Activated effector memory CD4-positive, alpha-beta T cell treated with anti-CD3 and anti-CD28 coated beads, Interleukin-2, amount 50 U/mL, for 16 hours (primary cell): ENCODE measurements around the gene COPZ1.
"Not testable (repeated sequence)": the region's sequence is repeated elsewhere in the genome, so short reads cannot be mapped to it uniquely, and the experiment has no call there.

Experiments
- DNase-seq: peaks from one replicate; pipeline ENCODE4 v3.0.0-alpha.2; 2020

The COPZ1 gene

GRCh38 chr12:54294953-54295566, 29.9 kb upstream of the COPZ1 start:
- DNase-seq, result no peak

DNA sequence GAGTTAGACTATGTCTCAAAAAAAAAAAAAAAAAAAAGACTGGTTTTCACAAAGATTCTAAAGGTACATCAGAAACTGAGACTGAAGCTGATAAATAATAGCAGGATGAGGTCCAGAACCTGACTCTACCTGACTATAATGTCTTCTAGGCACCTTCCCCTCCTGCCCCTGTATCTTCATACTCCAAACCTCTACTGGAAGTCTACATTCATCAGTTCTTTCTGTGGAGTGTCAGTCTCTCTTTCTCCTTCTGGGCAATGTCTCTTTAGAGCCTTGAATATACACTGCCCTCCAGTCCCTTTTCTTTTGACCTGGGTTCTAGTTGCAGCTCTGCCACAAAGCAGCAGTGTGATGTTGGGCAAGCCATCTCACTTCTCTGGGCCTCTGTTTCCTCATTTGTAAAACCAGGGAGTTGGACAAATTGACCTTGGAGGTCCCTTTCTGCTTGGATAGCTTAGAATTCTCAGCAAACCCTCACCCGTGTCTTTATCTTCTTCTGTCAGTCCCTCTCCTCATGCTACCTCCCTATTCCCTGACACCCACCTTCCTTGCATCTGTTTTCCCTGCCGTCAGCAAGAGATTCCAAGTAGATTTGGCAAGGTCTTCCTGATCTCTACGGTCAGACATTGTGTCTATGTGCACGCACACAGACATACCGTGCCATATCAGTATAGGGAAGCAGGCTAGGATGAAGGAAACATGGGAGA, 28.4 kb upstream of the COPZ1 start:
- no peak for DNase-seq

DNA sequence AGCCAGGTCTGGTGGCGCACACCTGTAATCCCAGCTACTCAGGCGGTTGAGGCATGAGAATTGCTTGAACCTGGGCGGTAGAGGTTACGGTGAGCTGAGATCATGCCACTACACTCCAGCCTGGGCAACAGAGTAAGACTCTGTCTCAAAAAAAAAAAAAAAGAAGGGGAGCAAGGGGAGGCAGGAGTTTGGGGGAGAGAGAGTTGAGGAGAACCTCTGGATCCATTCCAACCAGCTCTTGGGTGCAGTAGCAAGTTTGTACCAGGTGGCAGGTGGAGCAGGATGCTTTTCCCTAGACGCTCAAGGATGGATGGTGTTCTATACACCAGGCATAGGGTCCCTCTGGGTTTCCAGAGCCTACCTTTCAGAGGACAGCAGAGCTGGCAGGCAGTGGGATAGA, 26.0 kb upstream of the COPZ1 start:
- no peak for DNase-seq

DNA sequence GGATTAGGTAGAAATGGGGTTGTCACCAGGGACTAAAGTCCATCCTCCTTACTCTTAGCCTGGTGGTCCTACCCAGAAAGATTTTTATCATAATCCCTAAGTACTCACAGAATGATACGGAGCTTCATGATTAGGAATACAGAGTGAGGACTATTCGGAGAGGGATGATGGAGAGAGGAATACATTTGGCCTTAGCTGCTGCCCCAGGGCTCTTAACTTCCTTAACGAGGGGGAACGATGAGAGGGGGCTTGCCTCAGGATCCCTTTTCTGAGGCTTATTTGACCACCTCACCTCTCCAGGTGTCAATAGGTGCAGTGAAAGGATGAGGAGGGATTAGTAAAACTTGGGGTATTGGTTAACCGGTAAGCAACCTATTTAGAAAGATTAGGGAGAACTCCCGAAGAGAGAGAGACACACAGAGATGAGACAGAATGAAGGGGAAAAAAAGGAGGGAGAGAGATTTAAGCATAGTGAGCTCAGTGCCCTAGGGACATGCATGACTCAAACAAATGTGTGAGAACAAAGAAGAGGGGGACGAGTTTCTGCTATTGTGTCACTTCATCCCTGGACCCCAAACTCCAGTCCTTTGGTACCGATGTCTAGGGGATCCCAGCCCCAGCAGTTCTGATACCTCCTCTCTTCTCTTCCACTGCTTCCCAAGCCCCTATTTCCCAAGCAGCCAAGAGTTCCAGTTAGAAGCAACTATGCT, 25.3 kb upstream of the COPZ1 start:
- DNase-seq, result no peak

GRCh38 chr12:54300225-54300731, 24.7 kb upstream of the COPZ1 start:
- no peak for DNase-seq

- peak; percentile 74 for DNase-seq
Observed at GRCh38 chr12:54300732-54301427, 24.1 kb upstream of the COPZ1 start, which contains the start of gene NFE2. NFE2 (minus strand) TSS chr12:54301015; CDS start chr12:54295248, 5,767 bp downstream.

- DNase-seq, result no peak
Observed at GRCh38 chr12:54301428-54302048, 23.4 kb upstream of the COPZ1 start.

DNA sequence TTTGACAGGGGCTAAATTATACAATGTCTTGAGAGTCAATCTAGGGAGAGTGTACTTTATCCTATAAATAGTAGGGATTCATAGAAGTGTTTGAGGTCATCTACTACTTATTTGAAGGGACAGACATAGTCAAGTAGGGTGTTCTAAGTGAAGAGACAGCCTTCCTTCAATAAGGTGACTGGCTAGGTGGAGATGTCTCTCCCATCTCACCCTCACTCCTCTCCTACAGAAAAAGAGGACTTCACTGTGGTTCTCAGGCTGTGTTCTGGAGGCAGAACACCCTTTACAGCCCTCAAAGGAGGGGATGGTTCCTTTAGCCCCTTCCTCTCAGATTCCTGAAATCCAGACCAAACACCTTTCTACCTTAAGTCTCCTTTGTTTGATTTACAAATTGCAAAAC, 21.3 kb upstream of the COPZ1 start:
- DNase-seq, result no peak

- no peak for DNase-seq
Observed at GRCh38 chr12:54304187-54304810, 20.6 kb upstream of the COPZ1 start.

- DNase-seq, result no peak
Observed at GRCh38 chr12:54306925-54307741, 17.8 kb upstream of the COPZ1 start.

- DNase-seq, result no peak
Observed at GRCh38 chr12:54311051-54311450, 13.9 kb upstream of the COPZ1 start.

- not testable (repeated sequence) for DNase-seq
Observed at GRCh38 chr12:54312309-54312708, 12.6 kb upstream of the COPZ1 start.

DNA sequence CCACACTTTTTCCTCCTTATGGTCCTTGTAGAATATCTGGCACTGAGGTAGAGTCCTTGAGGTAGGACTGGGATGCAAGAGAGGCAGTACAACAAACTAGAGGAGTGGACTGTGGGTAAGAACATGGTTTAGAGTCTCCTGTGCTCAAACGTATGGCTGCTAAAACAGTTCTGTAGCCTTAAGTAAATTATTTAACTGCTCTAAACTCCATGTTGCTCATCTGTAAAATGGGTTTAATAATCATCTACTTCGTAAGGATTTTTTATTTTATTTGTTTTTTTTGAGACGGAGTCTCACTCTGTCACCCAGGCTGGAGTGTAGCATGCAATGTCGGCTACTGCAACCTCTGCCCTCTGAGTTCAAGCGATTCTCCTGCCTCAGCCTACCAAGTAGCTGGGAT, 3.6 kb upstream of the COPZ1 start:
- DNase-seq, result no peak

DNA sequence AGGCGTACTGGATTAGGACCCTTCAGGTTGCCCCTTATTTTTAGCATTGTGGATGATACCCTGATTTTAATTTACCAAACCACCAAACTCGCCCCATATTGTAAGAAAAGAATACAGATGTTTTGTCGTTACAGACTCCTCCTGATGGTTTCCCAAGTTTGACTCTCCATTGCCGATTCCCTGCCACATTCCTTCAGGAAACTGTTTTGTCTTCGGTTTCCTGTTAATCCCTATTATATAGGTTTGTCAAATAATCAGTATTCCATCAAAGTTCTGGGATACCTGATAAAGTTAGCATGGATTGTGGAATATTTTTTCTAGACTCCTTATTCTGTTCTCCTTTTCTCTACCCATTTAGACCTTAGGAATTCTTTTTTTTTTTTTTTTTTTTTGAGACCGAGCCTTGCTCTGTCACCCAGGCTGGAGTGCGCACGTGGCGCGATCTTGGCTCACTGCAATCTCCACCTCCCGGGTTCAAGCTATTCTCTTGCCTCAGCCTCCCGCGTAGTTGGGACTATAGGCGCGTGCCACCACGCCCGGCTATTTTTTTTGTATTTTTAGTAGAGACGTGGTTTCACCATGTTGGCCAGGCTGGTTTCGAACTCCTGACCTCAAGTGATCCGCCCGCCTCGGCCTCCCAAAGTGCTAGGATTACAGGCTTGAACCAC, 645 bp downstream of the COPZ1 start:
- DNase-seq, result not testable (repeated sequence)

- DNase-seq, result no peak
Observed at GRCh38 chr12:54328595-54329337, 3.8 kb downstream of the COPZ1 start.

GRCh38 chr12:54329759-54330158, 4.8 kb downstream of the COPZ1 start:
- no peak for DNase-seq

GRCh38 chr12:54330442-54330841, 5.5 kb downstream of the COPZ1 start:
- no peak for DNase-seq

- no peak for DNase-seq
Observed at GRCh38 chr12:54331461-54331860, 6.5 kb downstream of the COPZ1 start.

GRCh38 chr12:54333420-54334034, 8.6 kb downstream of the COPZ1 start:
- DNase-seq, result no peak
